Stimulated activated CD4-positive, alpha-beta T cell treated with anti-CD3 and anti-CD28 coated beads, Interleukin-1b, Interleukin-23, amount 100 ng/mL, for 4 hours (primary cell): ENCODE measurements around the gene SUCLA2.
"Not testable (repeated sequence)": the region's sequence is repeated elsewhere in the genome, so short reads cannot be mapped to it uniquely, and the experiment has no call there.

Experiments
- DNase-seq, 2 donors: peaks; one replicate each; pipeline ENCODE4 v3.0.0-alpha.2; 2020; ENCODE audit warnings: low read depth in 2 of 2

Gene SUCLA2

DNA sequence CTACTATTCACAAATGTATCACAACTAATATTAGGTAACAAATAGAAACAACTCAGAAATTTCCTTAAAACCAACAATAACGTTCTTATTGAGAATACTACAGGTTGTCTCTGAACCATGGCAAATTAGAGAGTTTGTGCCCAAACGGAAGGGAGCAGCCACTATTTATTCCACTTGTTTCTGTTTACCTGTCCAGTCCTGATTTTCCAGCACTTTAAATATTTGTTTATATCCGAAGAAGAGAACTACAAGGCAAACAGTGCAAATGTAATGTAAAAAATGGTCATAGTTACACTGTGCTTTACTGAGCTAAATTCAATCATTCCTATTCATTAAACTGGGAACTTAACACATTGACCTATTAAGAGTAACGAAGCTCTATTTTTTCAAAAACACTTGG, 9.2 kb downstream of the SUCLA2 start:
- no peak for DNase-seq

GRCh38 chr13:47990920-47991466, 10.1 kb downstream of the SUCLA2 start:
- DNase-seq, result no peak

DNA sequence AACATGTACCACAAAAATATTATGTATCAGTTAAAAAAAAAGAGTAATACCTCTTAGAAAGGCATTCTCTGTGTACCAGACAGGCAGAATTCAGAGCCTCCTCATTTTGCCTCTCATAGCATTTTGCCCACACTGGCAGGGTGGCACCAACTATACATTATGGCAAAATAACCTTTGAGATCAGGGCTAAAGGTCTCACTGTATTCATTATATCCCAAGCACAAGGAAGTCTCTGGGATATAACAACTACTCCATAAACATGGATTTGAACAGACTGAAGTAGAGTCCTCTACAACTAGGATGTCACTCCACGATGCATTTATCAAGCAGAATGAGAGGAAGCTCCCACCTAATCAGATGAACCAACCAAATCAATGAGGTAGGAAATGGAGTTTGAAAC, 10.6 kb downstream of the SUCLA2 start:
- no peak for DNase-seq

GRCh38 chr13:47983070-47983469, 18.0 kb downstream of the SUCLA2 start:
- no peak for DNase-seq

GRCh38 chr13:47976325-47976724, 24.7 kb downstream of the SUCLA2 start:
- no peak for DNase-seq

- no peak for DNase-seq
Observed at GRCh38 chr13:47964863-47965262, 36.2 kb downstream of the SUCLA2 start.

DNA sequence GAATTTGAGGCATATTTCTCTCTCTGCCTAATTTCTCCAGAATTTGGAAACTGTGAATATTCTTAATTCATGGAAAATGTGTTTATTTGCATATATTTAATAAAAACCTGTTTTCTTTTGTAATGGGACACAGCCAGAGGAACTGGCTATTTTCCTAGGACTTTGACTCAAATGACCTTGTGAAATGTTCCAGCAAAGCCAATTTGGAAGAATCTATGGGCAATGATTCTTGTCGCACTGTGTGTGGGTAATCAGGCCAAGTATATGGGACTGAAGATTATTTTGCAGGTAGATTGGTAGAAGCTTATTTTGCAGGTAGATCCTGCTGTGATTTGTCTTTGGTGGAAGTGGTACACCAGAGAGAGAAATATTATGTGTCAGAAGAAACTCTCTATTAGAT, 38.8 kb downstream of the SUCLA2 start:
- no peak for DNase-seq

DNA sequence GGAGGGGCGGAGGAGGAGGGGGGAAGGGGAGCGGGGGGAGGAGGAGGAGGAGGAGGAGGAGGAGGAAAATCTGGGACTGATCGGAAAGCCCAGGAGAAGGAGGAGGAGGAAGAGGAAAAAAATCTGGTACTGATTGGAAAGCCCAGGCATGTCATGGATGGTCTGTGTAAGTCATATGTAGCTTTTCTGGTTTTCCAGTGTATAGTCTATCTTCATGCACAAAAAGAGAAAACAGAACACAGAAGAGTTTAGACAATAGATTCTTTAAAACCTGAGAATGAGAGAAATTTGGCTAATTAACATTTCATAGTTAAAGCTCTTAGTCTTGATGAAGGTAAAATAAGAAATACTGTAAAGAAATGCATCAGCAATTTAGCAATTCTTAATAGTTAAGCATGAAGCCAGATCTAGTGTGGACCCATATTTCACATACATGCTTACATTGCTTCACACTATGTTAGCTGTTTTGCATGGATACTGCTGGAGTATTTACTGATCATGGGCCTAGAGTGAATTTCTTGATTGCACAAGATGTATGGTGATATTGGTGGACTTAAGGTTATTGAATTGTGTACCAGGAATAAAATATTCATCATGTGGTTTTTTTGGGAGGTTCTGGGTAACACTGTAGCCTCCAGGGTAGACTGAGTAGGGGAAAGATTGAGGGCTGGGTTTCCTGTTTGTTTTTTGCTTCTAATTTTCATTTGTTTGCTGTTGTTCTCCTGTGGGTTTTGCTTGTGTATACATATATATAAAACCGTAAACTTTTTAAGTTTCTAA, 41.4 kb downstream of the SUCLA2 start:
- no peak for DNase-seq

- no peak for DNase-seq
Observed at GRCh38 chr13:47957073-47957472, 44.0 kb downstream of the SUCLA2 start.

DNA sequence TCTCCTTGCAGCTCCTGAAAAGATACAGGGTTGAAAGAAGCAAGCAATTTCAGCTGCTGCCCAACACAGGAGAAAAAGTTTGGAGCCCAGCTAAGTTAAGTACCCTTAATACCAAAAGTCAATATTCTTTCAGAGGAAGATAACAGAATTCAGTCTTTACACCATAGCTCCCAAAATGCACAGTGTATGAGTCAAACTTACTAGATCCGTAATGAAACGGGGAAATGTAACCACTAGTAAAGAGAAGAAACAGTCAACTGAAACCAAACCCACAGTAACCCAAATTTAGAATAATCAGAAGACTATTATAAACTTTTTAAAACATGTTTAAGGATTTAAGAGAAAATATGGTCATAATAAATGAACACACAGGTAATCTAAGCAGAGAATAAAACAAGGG, 45.2 kb downstream of the SUCLA2 start:
- no peak for DNase-seq

GRCh38 chr13:47949799-47950198, 51.3 kb downstream of the SUCLA2 start:
- DNase-seq, result no peak

- DNase-seq, result no peak
Observed at GRCh38 chr13:47945738-47946137, 55.3 kb downstream of the SUCLA2 start.

- DNase-seq, result not testable (repeated sequence)
Observed at GRCh38 chr13:47945146-47945545, 55.9 kb downstream of the SUCLA2 start.

DNA sequence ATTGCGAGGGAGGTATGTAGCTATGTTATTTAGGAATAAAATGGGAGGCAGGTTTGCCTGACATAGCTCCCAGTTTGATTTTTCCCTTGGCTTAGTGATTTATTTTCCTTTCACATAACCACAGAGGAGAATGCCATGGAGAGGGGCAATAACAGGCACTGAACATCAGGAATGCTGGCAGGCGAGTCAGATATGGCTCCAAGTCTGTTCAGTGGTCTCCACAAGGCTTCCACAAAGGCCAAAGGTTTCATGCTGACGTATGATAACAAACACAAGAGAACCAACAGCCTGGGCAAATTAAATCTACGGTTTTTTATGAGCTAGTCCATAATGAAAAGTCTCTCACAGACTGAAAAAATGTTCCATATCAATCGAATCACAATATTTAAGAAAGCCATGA, 66.7 kb downstream of the SUCLA2 start:
- no peak for DNase-seq

- no peak for DNase-seq
Observed at GRCh38 chr13:47932950-47933923, 67.8 kb downstream of the SUCLA2 start.

GRCh38 chr13:47930649-47931165, 70.4 kb downstream of the SUCLA2 start:
- no peak for DNase-seq

GRCh38 chr13:47929156-47929555, 71.9 kb downstream of the SUCLA2 start:
- no peak for DNase-seq

- no peak for DNase-seq
Observed at GRCh38 chr13:47917022-47917574, 84.0 kb downstream of the SUCLA2 start.

- DNase-seq, result no peak
Observed at GRCh38 chr13:47908197-47908902, 92.7 kb downstream of the SUCLA2 start.

GRCh38 chr13:47904891-47905290, 96.2 kb downstream of the SUCLA2 start:
- no peak for DNase-seq

GRCh38 chr13:47904241-47904640, 96.8 kb downstream of the SUCLA2 start:
- no peak for DNase-seq
